Measurements from ENCODE around the gene ZNF140.

The ZNF140 gene

DNA sequence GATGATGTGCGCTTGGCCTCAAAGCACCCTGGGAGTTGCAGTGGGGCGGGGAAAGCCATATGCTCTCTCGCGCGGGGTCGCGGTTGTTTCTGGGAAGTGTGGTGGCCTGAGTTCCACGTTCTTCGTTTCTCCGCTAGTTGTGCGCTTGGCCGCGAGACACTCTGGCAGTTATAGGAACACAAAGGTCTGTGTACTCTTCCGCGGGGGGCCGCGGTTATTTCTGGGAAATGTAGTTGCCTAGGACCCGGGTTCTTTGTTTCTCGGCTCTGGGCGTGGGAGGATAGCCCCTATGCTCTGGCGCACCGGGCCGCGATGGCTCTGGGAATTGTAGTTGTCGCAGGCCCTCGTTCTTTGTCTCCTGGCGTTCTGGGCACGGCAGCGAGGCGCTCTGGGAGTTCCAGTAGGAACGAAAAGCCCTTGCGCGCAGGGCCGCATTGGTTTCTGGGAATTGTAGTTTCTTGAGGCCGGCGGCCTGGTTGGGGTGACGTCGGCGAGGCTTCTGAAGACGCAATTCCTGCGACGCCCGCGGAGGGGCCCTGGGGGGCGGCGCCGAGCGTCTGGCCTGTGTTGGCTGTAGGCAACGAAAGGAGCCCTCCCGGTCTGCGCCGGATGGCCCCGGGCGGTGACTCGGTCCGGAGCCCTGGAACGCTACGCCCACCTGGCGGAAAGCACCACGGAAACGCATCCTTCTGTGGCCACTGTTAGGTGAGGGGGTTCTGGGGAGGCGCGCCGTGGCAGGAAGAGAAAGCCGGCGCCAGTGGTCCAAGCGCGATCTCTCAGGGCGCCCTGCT, at the start of gene ZNF140:
Gene ZNF140 (plus strand): TSS at position 556 of the 791 bp plus-strand sequence. CDS start 398 bp downstream, outside the sequence.
- DNase-seq = peak; percentile 92

DNA sequence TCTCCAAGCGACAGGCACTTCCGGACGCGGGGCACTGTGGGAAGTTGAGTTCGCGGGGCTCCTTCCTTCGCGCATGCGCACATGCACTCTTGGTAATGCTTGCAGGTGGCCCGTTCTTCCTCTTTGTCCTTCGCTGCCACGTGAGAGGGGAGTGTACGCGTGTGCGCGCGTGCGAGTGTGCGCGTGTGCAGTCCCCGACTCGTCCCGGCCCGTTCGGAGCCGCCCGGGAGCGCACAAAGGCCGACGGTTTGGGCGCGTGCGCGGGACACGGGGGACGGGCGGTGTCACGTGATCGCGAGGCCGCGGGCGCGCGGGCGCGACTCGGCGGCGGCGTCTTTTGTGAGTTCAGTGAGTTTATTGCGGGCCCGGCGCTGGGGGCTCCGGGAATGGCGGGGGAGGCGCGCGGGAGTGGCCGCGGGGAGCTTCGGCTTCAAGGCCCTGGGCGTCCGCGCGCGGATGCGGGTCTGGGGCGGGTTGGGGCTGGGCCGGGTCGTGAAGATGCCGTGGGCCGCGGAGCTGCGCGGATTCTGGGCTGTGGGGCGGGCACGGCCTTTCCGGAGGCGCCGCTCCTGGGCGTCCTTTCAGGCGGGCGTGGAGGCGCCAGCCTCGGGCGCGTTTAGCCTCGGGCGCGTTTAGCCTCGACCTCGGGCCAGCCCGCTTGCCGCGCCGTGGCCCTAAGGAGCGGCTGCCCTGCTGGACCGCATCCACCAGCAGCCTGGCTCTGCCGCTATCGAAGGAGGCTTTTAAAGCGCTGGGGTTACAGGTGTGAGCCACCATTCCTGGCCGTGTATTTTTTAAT, 43.3 kb upstream of the ZNF140 start, which contains the start of gene ZNF84:
Gene ZNF84 (plus strand): TSS at position 303 of the 799 bp plus-strand sequence. CDS start 3,959 bp downstream, outside the sequence.
- DNase-seq = peak; percentile 99

DNA sequence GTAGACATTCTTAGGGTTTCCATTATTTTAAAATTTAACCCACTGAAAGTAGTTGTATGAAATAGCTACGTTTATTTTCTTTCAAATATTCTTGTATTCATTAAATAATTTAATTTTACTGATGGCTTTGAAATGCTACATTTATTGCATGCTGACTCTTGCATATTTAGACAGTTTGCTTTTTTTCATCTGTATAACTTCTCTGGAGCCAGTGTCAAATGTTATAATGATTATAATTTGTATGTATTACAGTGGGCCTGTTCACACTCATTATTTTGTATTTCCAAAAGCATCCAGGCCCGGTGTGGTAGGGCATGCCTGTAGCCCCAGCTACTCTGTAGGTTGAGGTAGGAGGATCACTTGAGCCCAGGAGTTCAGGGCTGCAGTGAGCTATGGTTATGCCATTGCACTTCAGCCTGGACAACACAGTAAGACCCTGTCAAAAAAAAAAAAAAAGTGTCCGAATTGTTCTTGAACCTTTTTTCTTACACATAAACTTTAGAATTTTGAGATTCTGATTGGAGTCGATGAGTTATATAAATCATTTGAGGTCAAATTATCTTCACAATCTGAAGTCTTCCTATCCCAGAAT, 42.5 kb upstream of the ZNF140 start:
- DNase-seq = no peak

GRCh38 chr12:133046698-133047097, 34.0 kb upstream of the ZNF140 start:
- no peak for DNase-seq

DNA sequence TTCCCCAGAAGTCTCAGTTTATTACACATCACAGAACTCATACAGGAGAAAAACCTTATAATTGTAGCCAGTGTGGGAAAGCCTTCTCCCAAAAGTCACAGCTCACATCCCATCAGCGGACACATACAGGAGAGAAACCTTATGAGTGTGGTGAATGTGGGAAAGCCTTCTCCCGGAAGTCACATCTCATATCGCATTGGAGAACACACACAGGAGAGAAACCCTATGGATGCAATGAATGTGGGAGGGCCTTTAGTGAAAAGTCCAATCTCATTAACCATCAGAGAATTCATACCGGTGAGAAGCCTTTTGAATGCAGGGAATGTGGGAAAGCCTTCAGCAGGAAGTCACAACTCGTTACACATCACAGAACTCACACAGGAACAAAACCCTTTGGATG, 23.3 kb upstream of the ZNF140 start:
- no peak for DNase-seq

- DNase-seq = no peak
These were observed 22.3 kb upstream of the ZNF140 start for GRCh38 chr12:133058203-133059113.

DNA sequence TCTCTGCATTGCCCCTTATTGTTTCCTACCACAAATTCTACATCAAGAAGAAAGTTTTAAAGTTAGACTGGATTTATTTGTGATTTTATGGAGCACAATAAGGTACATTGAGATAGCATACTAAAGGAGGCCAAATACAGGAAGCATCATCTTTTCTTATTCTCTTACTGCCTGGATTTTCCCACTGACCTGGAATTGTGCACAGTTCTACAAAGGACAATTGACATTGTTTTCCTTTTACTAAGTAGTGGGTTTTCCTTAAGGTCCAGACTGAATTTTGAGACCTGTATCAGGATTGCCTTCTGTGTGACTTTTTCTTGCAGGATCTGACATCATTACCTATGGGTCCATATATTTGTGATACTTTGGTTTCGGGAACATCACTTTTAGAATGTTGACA, 18.8 kb upstream of the ZNF140 start:
- no peak for DNase-seq

- no peak for DNase-seq
These were observed 17.2 kb upstream of the ZNF140 start for GRCh38 chr12:133063556-133063955.

DNA sequence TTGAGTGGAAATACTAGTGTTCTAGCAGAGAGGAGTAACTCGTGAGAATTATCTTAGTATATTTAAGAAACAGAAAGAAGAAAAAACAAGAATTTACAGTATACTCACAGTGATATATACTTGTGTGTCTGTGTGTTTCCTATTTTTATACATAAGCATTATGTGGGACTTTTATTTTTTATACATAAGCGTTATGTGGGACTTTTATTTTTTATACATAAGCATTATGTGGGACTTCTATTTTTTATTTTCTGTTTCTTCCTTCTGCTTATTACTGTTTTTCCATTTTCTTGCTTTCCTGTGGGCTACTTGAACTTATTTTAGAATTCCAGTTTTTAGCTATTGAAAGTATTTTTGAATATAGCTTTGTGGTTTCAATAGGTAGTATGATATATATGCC, 6.9 kb upstream of the ZNF140 start:
- DNase-seq = no peak

- peak; percentile 100 for DNase-seq
These were observed 726 bp upstream of the ZNF140 start for GRCh38 chr12:133080026-133080367.

GRCh38 chr12:133081159-133081780, 547 bp downstream of the ZNF140 start:
- DNase-seq = no peak

GRCh38 chr12:133083345-133083744, 2.6 kb downstream of the ZNF140 start:
- no peak for DNase-seq

DNA sequence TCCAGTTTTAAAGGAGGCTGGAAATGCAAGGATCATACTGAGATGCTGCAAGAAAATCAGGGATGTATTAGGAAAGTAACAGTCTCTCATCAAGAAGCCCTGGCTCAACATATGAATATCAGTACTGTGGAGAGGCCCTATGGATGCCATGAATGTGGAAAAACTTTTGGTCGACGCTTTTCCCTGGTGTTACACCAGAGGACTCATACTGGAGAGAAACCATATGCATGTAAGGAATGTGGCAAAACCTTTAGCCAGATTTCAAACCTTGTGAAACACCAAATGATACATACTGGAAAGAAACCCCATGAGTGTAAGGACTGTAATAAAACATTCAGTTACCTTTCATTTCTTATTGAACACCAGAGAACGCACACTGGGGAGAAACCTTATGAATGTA, 24.9 kb downstream of the ZNF140 start:
- no peak for DNase-seq

- DNase-seq = no peak
These were observed 25.5 kb downstream of the ZNF140 start for GRCh38 chr12:133106253-133106652.

DNA sequence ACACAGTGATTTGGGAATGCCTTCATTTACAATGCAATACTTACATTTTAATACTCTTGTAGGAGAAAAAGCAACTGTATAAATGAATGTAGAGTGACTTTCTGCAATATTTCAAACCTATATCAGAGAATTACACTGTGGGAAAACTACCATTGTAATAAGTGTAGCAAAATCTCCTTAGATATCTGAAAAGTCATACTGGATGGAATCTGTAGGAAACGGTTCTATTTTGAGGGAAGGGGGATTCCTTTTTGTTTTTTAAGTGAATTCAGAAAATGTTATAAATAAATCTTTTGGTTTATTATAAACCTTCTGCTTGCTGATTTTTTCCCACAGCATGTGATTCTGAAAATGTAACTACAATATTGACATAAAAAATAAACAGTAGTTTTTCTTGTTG, 26.4 kb downstream of the ZNF140 start:
- no peak for DNase-seq

DNA sequence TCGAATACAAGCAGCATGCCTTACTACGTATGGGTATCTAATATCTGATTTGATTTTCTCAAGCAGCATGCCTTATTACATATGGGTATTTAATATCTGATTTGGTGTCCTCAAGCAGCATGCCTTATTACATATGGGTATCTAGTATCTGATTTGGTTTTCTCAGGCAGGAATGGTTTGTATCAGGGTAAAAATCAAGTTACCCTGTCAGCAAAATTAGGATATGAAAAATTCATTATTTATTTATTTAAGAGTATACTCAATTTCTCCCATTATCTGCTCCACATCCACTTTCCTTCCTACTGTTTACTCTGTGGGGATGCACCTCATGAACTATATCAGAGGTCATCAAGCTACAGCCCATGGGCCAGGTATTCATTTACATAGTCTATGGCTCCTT, 27.4 kb downstream of the ZNF140 start:
- no peak for DNase-seq

DNA sequence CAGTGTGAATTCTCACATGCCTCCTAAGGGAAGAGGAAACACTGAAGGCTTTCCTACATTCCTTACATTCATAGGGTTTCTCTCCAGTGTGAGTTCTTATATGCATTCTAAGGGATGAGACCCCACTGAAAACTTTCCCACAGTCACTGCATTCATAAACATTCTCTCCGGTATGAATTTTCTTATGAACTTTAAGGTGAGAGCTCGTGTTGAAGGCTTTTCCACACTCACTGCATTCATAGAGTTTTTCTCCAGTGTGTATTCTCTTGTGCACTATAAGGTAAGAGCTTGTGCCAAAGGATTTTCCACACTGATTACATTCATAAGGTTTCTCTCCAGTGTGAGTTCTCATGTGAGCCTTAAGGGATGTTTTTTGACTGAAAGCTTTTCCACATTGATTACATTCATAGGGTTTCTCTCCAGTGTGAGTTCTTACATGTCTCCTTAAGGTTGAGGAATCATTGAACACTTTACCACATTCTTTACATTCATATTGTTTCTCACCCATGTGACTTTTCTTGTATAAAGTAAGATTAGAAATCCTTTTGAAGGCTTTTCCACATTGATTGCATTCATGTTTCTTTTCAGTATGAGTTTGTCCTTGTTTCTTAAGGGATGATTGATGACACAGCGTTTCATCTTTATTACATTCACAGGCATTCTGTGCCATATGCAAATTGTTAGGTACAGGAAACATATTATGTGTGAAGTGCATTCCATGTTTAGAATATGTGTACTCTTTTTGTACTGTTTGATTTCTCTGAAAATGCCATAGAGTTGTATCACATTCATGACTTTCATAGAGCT, 39.9 kb downstream of the ZNF140 start:
- no peak for DNase-seq

DNA sequence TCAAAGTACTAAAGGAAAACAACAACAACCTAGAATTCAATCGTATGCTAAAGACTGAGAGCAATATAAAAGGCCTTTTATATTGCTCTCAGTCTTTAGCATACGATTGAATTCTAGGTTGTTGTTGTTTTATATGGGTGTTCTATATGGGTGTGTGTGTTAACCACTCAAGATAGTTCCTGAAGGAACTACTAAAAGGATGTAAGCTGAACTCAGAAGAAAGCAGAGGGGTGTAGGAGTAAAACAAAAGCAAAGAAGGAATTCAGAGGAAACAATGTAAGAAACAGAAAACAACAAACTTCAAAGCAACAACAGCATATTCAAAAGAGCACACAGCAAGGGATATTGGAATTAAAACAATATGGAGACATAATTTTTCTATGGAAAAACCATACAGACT, 44.0 kb downstream of the ZNF140 start:
- no peak for DNase-seq

DNA sequence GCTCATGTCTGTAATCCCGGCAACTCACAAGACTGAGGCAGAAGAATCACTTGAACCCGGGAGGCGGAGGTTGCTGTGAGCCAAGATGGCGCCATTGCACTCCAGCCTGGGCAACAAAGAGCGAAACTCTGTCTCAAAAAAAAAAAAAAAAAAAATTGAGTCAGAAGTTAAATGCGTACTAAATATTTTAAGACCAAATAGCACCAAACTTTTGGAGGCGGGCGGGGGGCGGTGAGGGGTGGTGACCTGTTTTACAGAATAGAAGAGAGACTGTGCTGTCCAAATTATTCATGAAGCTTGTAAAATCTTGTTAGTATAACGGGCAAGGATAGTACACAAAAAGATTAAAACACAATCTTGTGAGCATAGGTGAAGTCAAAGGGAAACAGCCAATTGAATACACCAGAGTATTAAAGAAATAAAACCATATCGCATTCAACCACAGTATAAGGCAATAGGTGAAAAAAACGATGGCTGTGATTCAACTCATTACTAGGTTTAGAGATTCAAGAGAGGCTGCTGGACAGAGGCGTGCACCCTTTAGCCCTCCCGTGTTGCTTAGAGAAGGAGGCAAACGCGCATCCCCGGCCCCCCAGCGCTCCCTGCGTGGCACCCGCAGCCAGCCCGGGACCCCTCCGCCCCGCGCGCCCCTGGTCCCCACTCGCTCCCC, 48.8 kb downstream of the ZNF140 start:
- DNase-seq = peak; percentile 14

DNA sequence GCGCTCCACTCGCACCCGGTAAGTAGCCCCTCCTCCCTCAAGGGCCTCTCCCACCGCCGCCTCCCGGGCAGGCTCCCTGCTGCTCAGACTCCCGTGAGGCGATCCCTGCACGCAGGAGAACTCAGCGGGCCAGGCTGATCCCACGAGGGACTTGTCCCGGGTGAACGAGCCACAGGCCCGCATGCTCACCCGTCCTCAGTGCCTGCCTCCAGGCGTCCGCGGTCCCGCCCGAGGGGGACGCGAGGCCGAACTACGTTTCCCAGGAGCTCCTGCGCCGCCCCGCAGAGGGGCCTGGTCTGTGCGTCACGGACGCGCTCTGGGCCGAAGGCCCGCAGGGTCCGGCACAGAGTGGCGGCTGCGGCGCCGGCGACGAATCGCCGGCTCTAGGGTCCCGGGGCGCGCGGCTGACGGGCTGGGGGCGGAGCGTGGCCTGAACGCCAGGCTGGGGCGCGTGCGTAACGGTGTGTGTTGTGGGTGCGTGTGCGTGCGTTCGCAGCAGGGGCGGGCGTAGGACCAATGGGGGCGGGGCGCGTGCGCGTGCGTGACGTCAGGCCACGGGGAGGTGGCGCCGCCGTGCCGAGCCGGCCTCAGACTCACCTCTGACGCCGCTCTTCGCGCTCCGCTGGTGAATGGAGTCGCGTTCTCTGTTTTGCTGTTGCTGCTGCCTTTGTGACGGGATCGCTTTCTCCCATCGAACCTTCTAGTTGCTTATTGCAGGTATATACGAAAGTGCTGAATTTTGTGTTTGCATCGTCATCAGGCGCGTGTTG, 49.5 kb downstream of the ZNF140 start, which contains the start of the genes ZNF10 and ZNF891:
Gene ZNF10 (plus strand): TSS at position 590 of the 770 bp plus-strand sequence. CDS start 13,866 bp downstream, outside the sequence.
Gene ZNF891 (minus strand): TSS at position 237 of the 770 bp plus-strand sequence. CDS start 8,356 bp downstream, outside the sequence.
- DNase-seq = peak; percentile 77

Data from NCI-H226 (cell line).